ENCODE results near the gene ITGA11. TPM values are rescaled to one million over a fixed set of nuclear protein-coding genes. Genes with fewer than 3 reads are reported as not detected.
A peak's percentile ranks its signal among the peaks of the same experiment; 100 is the strongest.

The ITGA11 gene
- polyA plus RNA-seq, 1 of the 3 experiments (the other 2 are of a cell fraction) = 0.49 TPM

- Histone ChIP-seq H3K9ac (no peak overlapping the region), H3K4me2 (peak overlapping the region; percentile 41; the same call in 1 of the 2 replicates)
- CTCF ChIA-PET = interaction anchor here (1.1 to 1.5 kb wide), 3 partner anchors 17 to 205 kb away, joined by 3 to 4 read pairs (median 3); no protein-coding TSS in a partner anchor
Observed at GRCh38 chr15:68469162-68470048, 37.4 kb upstream of the ITGA11 start.

More at GRCh38 chr15:68469162-68470048, 37.4 kb upstream of the ITGA11 start:
- Histone ChIP-seq H3K79me2 (ENCODE audit: insufficient read depth) (no peaks in the 10 kb centered on the region), H3F3A (replicated peaks; ENCODE audit: insufficient read depth) (peaks cover 5% of the 10 kb centered on the region), H3K4me3 (ENCODE audit: low read depth in 2 of 2, low read length in 1 of 2) (no peak overlapping the region), H3K36me3 (replicated peaks in 1 of 2; ENCODE audit: control insufficient read depth in 1 of 2, insufficient read depth in 2 of 2, low read length in 1 of 2) (no peaks in the 10 kb centered on the region), H4K20me1 (ENCODE audit: insufficient read depth) (no peaks in the 10 kb centered on the region), H3K9me3 (no peaks in the 10 kb centered on the region), H2AFZ (ENCODE audit: low read depth) (no peak overlapping the region), H3K27ac (ENCODE audit: low read depth in 2 of 2, low read length in 1 of 2) (peak overlapping the region in 1 of 2 experiments; percentile 54; a peak in 1 of 4 replicates), H3K9me2 (no peaks in the 10 kb centered on the region), H3K4me1 (ENCODE audit: control insufficient read depth in 1 of 2, insufficient read depth in 2 of 2, low read depth in 1 of 2, low read length in 1 of 2) (peaks cover 11 to 29% of the 10 kb centered on the region in 2 experiments; a peak in 3 of 4 replicates), H3K27me3 (ENCODE audit: insufficient read depth) (no peaks in the 10 kb centered on the region)
- TF ChIP-seq MAX (IDR thresholded peaks at IDR 0.05; ENCODE audit: low read depth) (no peak), GATA2 (CRISPR knock-in tag; IDR thresholded peaks at IDR 0.05) (no peak), SMC3 (IDR thresholded peaks at IDR 0.05; ENCODE audit: low read depth, low read length) (no peak), RAD21 (IDR thresholded peaks at IDR 0.05; ENCODE audit: low read length) (no peak), MEF2A (IDR thresholded peaks at IDR 0.05; ENCODE audit: borderline replicate concordance, low read depth) (no peak), FOSL2 (IDR thresholded peaks at IDR 0.05; ENCODE audit: borderline replicate concordance, low read depth) (no peak), IRF3 (IDR thresholded peaks at IDR 0.05; ENCODE audit: low read depth, low read length) (no peak), FOXJ3 (CRISPR knock-in tag; IDR thresholded peaks at IDR 0.05) (no peak), TEAD4 (IDR thresholded peaks at IDR 0.05; ENCODE audit: borderline replicate concordance, insufficient read depth) (0 out of 2 replicates have a peak, but pooled peaks have one; percentile 22), POLR2AphosphoS5 (IDR thresholded peaks at IDR 0.05; ENCODE audit: low read depth, low read length) (peak; percentile 33; the same call in 1 of the 2 replicates), EP300 (IDR thresholded peaks at IDR 0.05; ENCODE audit: borderline replicate concordance in 1 of 2, low read depth in 1 of 2, low read length in 1 of 2) (peak in 1 of 2 experiments; percentile 28; a peak in 1 of 4 replicates), RCOR1 (IDR thresholded peaks at IDR 0.05; ENCODE audit: low read length) (no peak), YY1 (IDR thresholded peaks at IDR 0.05; ENCODE audit: low read depth) (no peak), NFIC (IDR thresholded peaks at IDR 0.05; ENCODE audit: borderline replicate concordance) (peak; percentile 50; the same call in 1 of the 2 replicates), TCF12 (IDR thresholded peaks at IDR 0.05) (peak; percentile 79), FOXM1 (IDR thresholded peaks at IDR 0.05; ENCODE audit: low read depth) (no peak), PBX3 (IDR thresholded peaks at IDR 0.05) (peak; percentile 78)
- DNase-seq = no peak
- POLR2A ChIA-PET = no interaction called here
- WGBS (ENCODE audit: low lambda C conversion rate) = 61% methylated on average over 6 of the region's 6 CpGs

Data from SK-N-SH (cell line).